Neuronal stem cell (in vitro differentiated cells): ENCODE results near the gene IFI30. TPM values are rescaled to one million over a fixed set of nuclear protein-coding genes. Genes with fewer than 3 reads are reported as not detected.

Experiments used
- DNase-seq: peaks from one replicate; pipeline ENCODE4 v3.0.0-alpha.2; 2013; ENCODE audit warnings: low spot score
- H2AFZ ChIP-seq: one replicate; pipeline ENCODE4 v1.6.1; 2013; ENCODE audit warnings: mild to moderate bottlenecking, low read length, inconsistent platforms
- H2AK5ac ChIP-seq: 2 replicates; pipeline ENCODE4 v1.6.1; 2013; ENCODE audit warnings: low read depth, mild to moderate bottlenecking, inconsistent platforms, low read length, moderate library complexity, mixed read lengths
- H2BK120ac ChIP-seq: 2 replicates; pipeline ENCODE4 v1.6.1; 2013; ENCODE audit warnings: low read depth, mild to moderate bottlenecking, inconsistent platforms, low read length, moderate library complexity, mixed read lengths
- H2BK12ac ChIP-seq: one replicate; pipeline ENCODE4 v1.6.1; 2013; ENCODE audit warnings: low read length, inconsistent platforms
- H2BK15ac ChIP-seq: 2 replicates; pipeline ENCODE4 v1.6.1; 2013; ENCODE audit warnings: mild to moderate bottlenecking, low read length, inconsistent platforms, mixed read lengths
- H2BK5ac ChIP-seq: one replicate; pipeline ENCODE4 v1.6.1; 2013; ENCODE audit warnings: inconsistent platforms, mild to moderate bottlenecking, low read length, moderate library complexity
- H3K14ac ChIP-seq: one replicate; pipeline ENCODE4 v1.6.1; 2013; ENCODE audit warnings: low read length, inconsistent platforms
- H3K18ac ChIP-seq: 2 replicates; pipeline ENCODE4 v1.6.1; 2013; ENCODE audit warnings: low read length, inconsistent platforms
- H3K23ac ChIP-seq: 2 replicates; pipeline ENCODE4 v1.6.1; 2013; ENCODE audit warnings: low read depth, mild to moderate bottlenecking, mixed read lengths, low read length, inconsistent platforms; ENCODE audit not compliant: poor library complexity
- H3K27ac ChIP-seq: replicated peaks from 3 replicates; pipeline ENCODE4 v1.5.1; 2013; ENCODE audit warnings: low read length, inconsistent platforms
- H3K27me3 ChIP-seq, 3 experiments: 2 replicates each; pipeline ENCODE4 v1.6.1; 2013; ENCODE audit warnings: low read length in 3 of 3, mild to moderate bottlenecking in 2 of 3, inconsistent platforms in 1 of 3, low read depth in 1 of 3, mixed read lengths in 1 of 3, moderate library complexity in 1 of 3; ENCODE audit not compliant: control insufficient read depth in 3 of 3, insufficient read depth in 3 of 3
- H3K36me3 ChIP-seq, 2 donors: replicated peaks in 1 of 2; 2 replicates each; pipeline ENCODE4 v1.6.1; 2013; ENCODE audit warnings: low read length in 2 of 2; ENCODE audit not compliant: control insufficient read depth in 2 of 2, insufficient read depth in 2 of 2
- H3K4ac ChIP-seq: 2 replicates; pipeline ENCODE4 v1.6.1; 2013; ENCODE audit warnings: inconsistent platforms, mild to moderate bottlenecking, low read length, moderate library complexity
- H3K4me1 ChIP-seq, 2 donors: 1 replicate in 1 of 2; 2 replicates in 1 of 2; pipeline ENCODE4 v1.6.1; 2013; ENCODE audit warnings: low read length in 2 of 2, low read depth in 1 of 2; ENCODE audit not compliant: control insufficient read depth in 2 of 2, insufficient read depth in 1 of 2
- H3K4me2 ChIP-seq: one replicate; pipeline ENCODE4 v1.6.1; 2013; ENCODE audit warnings: mild to moderate bottlenecking, low read length, inconsistent platforms; ENCODE audit not compliant: insufficient read depth, poor library complexity, severe bottlenecking
- H3K4me3 ChIP-seq, 2 donors: 2 replicates each; pipeline ENCODE4 v1.5.1; 2013; ENCODE audit warnings: low read length in 2 of 2, mild to moderate bottlenecking in 2 of 2, inconsistent platforms in 1 of 2, moderate library complexity in 1 of 2
- H3K79me1 ChIP-seq: one replicate; pipeline ENCODE4 v1.6.1; 2013; ENCODE audit warnings: low read depth, mild to moderate bottlenecking, inconsistent platforms, low read length, moderate library complexity
- H3K9ac ChIP-seq: one replicate; pipeline ENCODE4 v1.6.1; 2013; ENCODE audit warnings: mild to moderate bottlenecking, low read depth, low read length, inconsistent platforms; ENCODE audit not compliant: poor library complexity
- H3K9me3 ChIP-seq, 2 donors: replicated peaks in 1 of 2; 2 replicates each; pipeline versions ENCODE3 to v1.6.1; 2013; ENCODE audit warnings: low read length in 2 of 2, mild to moderate bottlenecking in 2 of 2, inconsistent platforms in 1 of 2, low read depth in 1 of 2, mixed read lengths in 1 of 2, moderate library complexity in 1 of 2; ENCODE audit not compliant: control insufficient read depth in 2 of 2, insufficient read depth in 1 of 2
- H4K8ac ChIP-seq: one replicate; pipeline ENCODE4 v1.6.1; 2013; ENCODE audit warnings: low read depth, mild to moderate bottlenecking, inconsistent platforms, low read length, moderate library complexity
- H4K91ac ChIP-seq: one replicate; pipeline ENCODE4 v1.6.1; 2013; ENCODE audit warnings: low read length, low read depth, mild to moderate bottlenecking, inconsistent platforms; ENCODE audit not compliant: poor library complexity
- WGBS, 2 donors: extraction: QIAGEN DNeasy Blood & Tissue Kit; methylation state at CpG; one replicate each; pipeline ENCODE4 v1.1.7; 2013; ENCODE audit warnings: missing lambda C conversion rate in 2 of 2, mixed read lengths in 1 of 2; ENCODE audit not compliant: insufficient read length in 2 of 2, insufficient replicate concordance in 1 of 2; ENCODE audit errors: extremely low coverage in 2 of 2; 5-methylcytosine and 5-hydroxymethylcytosine counted together
- small RNA-seq: library from polyadenylated mRNA; stranded (forward); fragments of <200 nt; extraction: miRNeasy Mini kit (QIAGEN cat#:217004); gene quantifications from one replicate; pipeline ENCODE3, GENCODE V24; 2013; ENCODE audit not compliant: insufficient read depth

Gene IFI30

DNA sequence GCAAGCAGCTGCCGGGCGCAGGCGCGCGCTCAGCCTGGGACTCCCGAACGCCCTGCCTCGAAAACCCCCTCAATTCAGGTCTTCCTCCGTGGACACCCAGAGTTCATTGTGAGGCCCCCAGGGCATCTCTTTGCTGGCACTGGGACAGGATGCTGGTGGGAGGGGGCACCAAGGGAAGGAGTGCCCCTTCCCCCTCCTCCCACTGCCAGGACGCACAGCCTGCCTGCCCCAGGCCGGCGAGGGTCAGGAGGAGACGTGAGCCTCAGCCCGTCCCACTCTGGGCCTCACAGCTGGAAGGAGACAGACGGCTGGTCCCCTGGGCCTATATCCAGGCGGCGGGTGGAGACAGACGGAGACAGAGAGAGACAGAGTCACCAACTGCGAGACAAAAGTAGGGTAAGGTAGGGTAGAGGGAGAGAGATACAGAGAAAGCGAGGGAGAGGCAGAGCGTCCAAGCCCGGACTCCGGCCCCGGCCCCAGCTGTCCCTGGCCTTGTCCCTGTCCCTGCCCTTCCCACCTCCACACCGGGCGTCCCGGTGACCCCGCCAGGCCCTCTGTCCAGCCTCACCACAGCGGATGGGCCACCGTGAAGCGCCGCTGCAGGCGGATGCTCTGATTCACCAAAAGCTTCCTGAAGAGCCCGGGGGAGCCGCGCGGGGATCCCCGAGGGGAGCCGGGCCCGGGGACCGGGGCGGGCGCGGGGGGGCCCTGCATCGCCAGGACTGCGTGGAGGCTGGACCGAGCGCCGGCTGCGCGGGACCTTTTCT is 52.3 kb downstream of the IFI30 start, which contains the start of gene PDE4C:
PDE4C (minus strand) TSS at position 737 of the 767 bp plus-strand sequence; CDS start at position 714, 23 bp downstream.
- Histone ChIP-seq H3K4ac (no peak within 1 kb of the TSS), H4K8ac (no peak within 1 kb of the TSS), H2BK12ac (peak within 1 kb of the TSS; percentile 25), H2AFZ (peak within 1 kb of the TSS; percentile 94), H3K79me1 (peaks cover 2% of the 10 kb centered on the region), H3K9me3 (peaks cover 0 to 5% of the 10 kb centered on the region in 2 donors), H3K27ac (no peak within 1 kb of the TSS), H3K9ac (peak within 1 kb of the TSS; percentile 70), H2AK5ac (peak within 1 kb of the TSS; percentile 6), H3K27me3 (peaks cover 12 to 35% (median 35%) of the 10 kb centered on the region in 3 experiments), H2BK5ac (no peak within 1 kb of the TSS), H2BK120ac (no peak within 1 kb of the TSS), H3K23ac (peak within 1 kb of the TSS; percentile 40), H3K14ac (no peak within 1 kb of the TSS), H3K4me1 (peaks cover 4 to 14% of the 10 kb centered on the region in 2 donors), H2BK15ac (peak within 1 kb of the TSS; percentile 39), H4K91ac (no peak within 1 kb of the TSS), H3K18ac (peak within 1 kb of the TSS; percentile 70), H3K36me3 (no peaks in the 10 kb centered on the region), H3K4me3 (no peak within 1 kb of the TSS), H3K4me2 (no peak within 1 kb of the TSS)
- no CpG with 5 or more reads among the region's 51 CpGs for WGBS, 2 donors
- DNase-seq, result no peak

GRCh38 chr19:18226956-18227780 is 53.6 kb downstream of the IFI30 start:
- Histone ChIP-seq H3K4me1 (peaks cover 4 to 15% of the 10 kb centered on the region in 2 donors), H3K14ac (no peak overlapping the region), H3K9me3 (peaks cover 0 to 5% of the 10 kb centered on the region in 2 donors), H3K4me3 (no peak overlapping the region), H3K9ac (no peak overlapping the region), H4K91ac (no peak overlapping the region), H2AK5ac (no peak overlapping the region), H3K4ac (no peak overlapping the region), H3K18ac (no peak overlapping the region), H3K4me2 (no peak overlapping the region), H2BK15ac (no peak overlapping the region), H4K8ac (no peak overlapping the region), H2BK12ac (peak overlapping the region; percentile 12), H3K36me3 (no peaks in the 10 kb centered on the region), H3K27me3 (peaks cover 12 to 37% (median 34%) of the 10 kb centered on the region in 3 experiments), H3K23ac (no peak overlapping the region), H3K27ac (no peak overlapping the region), H2BK5ac (no peak overlapping the region), H2BK120ac (no peak overlapping the region), H2AFZ (no peak overlapping the region), H3K79me1 (peaks cover 2% of the 10 kb centered on the region)
- WGBS, 2 donors, result no CpG with 5 or more reads among the region's 18 CpGs
- DNase-seq, result no peak

Small RNA genes within 50 kb of the gene (small RNA-seq; reads per million reads assigned to genes)
- not detected for gene IFI30
